ENCODE results near the gene MTG1. TPM values are rescaled to one million over a fixed set of nuclear protein-coding genes. Genes with fewer than 3 reads are reported as not detected.
A peak's percentile ranks its signal among the peaks of the same experiment; 100 is the strongest.

MTG1 gene
- polyA plus RNA-seq, 1 donor (not counting 4 experiments of a cell fraction or from before 2014, with no cell fraction given): 31.6 TPM

DNA sequence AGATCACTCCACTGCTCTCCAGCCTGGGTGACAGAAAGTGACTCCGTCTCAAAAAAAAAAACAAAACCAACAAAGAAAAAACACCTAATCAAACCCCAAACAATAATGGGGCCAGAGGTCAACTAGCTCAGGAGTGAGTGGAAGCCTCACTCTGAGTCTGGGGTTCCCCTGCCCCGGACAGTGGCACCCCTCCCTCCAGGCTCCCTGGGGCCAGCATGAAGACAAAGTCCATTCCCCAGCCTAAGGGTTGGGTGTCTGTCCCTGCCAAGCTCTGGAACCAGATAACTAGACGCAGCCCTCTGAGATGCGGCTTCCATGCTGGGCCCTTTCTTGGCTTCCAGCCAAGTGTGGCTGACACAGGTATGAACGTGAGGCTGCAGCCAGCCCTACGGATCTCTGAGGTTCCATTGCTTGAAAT lies 34.4 kb upstream of the MTG1 start:
- Histone ChIP-seq H3K9ac (ENCODE audit: control insufficient read depth, extremely low read depth, insufficient read depth, low read length) (no peak overlapping the region), H3K79me2 (ENCODE audit: control insufficient read depth, insufficient read depth, low read length) (no peaks in the 10 kb centered on the region), H3K4me2 (ENCODE audit: control insufficient read depth, extremely low read depth, insufficient read depth, low read depth, low read length) (no peak overlapping the region), H3K4me3 (ENCODE audit: control insufficient read depth in 2 of 3, extremely low read depth in 1 of 3, insufficient read depth in 2 of 3, low read depth in 1 of 3, low read length in 3 of 3) (no peak overlapping the region), H3K27ac (ENCODE audit: control insufficient read depth, insufficient read depth, low read length) (no peak overlapping the region), H4K20me1 (ENCODE audit: control insufficient read depth, extremely low read depth, insufficient read depth, low read length) (no peaks in the 10 kb centered on the region), H3K9me3 (ENCODE audit: control insufficient read depth, low read depth, low read length) (no peaks in the 10 kb centered on the region), H2AFZ (ENCODE audit: control insufficient read depth, low read length) (no peak overlapping the region), H3K4me1 (ENCODE audit: control insufficient read depth, extremely low read depth, insufficient read depth, low read length) (no peaks in the 10 kb centered on the region), H3K27me3 (ENCODE audit: control insufficient read depth, extremely low read depth, insufficient read depth, low read length) (peaks cover 7% of the 10 kb centered on the region), H3K9me1 (ENCODE audit: control insufficient read depth, extremely low read depth, insufficient read depth, low read length) (no peaks in the 10 kb centered on the region), H3K36me3 (ENCODE audit: control insufficient read depth in 2 of 2, extremely low read depth in 1 of 2, insufficient read depth in 2 of 2, low read length in 2 of 2) (peaks cover 0 to 8% of the 10 kb centered on the region in 2 experiments)
- FAIRE-seq (no peak), DNase-seq (ENCODE audit: low read depth, low spot score) (no peak)
- TF ChIP-seq, protein P1, sequence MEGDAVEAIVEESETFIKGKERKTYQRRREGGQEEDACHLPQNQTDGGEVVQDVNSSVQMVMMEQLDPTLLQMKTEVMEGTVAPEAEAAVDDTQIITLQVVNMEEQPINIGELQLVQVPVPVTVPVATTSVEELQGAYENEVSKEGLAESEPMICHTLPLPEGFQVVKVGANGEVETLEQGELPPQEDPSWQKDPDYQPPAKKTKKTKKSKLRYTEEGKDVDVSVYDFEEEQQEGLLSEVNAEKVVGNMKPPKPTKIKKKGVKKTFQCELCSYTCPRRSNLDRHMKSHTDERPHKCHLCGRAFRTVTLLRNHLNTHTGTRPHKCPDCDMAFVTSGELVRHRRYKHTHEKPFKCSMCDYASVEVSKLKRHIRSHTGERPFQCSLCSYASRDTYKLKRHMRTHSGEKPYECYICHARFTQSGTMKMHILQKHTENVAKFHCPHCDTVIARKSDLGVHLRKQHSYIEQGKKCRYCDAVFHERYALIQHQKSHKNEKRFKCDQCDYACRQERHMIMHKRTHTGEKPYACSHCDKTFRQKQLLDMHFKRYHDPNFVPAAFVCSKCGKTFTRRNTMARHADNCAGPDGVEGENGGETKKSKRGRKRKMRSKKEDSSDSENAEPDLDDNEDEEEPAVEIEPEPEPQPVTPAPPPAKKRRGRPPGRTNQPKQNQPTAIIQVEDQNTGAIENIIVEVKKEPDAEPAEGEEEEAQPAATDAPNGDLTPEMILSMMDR (optimal IDR thresholded peaks at IDR 0.05 in 1 of 3, IDR thresholded peaks at IDR 0.05 in 1 of 3, conservative IDR thresholded peaks at IDR 0.05 in 1 of 3; ENCODE audit: extremely low read depth in 1 of 3, insufficient read depth in 2 of 3, low read length in 3 of 3): no peak
- TF ChIP-seq EZH2 (IDR thresholded peaks at IDR 0.05; ENCODE audit: low read length): no peak
- dilution Hi-C loops (cut with MboI; ENCODE audit: extremely low pct_ligation_motif_present, low sequenced_read_pairs): no loop called here

DNA sequence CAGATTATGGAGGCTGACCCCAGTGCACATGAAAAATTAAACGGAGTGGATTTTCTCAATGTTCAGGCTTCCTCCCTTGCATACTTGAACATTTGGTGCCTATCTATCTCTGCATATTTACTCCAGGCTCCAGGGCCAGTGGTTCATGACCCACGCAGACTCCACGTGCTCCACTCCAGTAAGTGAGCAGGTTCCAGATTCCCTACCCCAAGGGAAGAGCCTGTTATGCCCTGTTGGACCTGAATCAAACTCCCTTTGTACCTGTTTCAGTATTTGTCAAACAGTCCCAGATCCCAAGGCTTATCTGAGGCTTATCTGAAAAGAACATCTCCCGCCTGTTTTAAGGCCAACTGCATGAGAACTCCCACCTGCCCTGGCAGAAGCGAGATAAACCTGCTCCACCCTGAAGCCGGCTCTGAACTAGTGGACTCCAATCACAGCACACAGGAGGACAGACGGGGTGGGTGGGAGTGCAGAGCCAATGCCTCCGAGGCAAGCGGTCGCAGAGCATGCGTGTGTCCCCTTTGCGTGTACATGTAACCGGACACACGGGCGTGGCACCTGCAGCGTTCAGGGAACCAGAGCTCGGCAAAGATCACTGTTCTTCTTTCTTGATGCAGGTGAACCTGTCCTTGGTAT lies 33.9 kb upstream of the MTG1 start:
- Histone ChIP-seq H3K4me2 (ENCODE audit: control insufficient read depth, extremely low read depth, insufficient read depth, low read depth, low read length) (no peak overlapping the region), H3K27me3 (ENCODE audit: control insufficient read depth, extremely low read depth, insufficient read depth, low read length) (peaks cover 7% of the 10 kb centered on the region), H4K20me1 (ENCODE audit: control insufficient read depth, extremely low read depth, insufficient read depth, low read length) (no peaks in the 10 kb centered on the region), H3K27ac (ENCODE audit: control insufficient read depth, insufficient read depth, low read length) (no peak overlapping the region), H3K9me3 (ENCODE audit: control insufficient read depth, low read depth, low read length) (no peaks in the 10 kb centered on the region), H3K9me1 (ENCODE audit: control insufficient read depth, extremely low read depth, insufficient read depth, low read length) (no peaks in the 10 kb centered on the region), H3K4me3 (ENCODE audit: control insufficient read depth in 2 of 3, extremely low read depth in 1 of 3, insufficient read depth in 2 of 3, low read depth in 1 of 3, low read length in 3 of 3) (no peak overlapping the region), H3K9ac (ENCODE audit: control insufficient read depth, extremely low read depth, insufficient read depth, low read length) (no peak overlapping the region), H2AFZ (ENCODE audit: control insufficient read depth, low read length) (no peak overlapping the region), H3K36me3 (ENCODE audit: control insufficient read depth in 2 of 2, extremely low read depth in 1 of 2, insufficient read depth in 2 of 2, low read length in 2 of 2) (peaks cover under 1 to 8% of the 10 kb centered on the region in 2 experiments), H3K4me1 (ENCODE audit: control insufficient read depth, extremely low read depth, insufficient read depth, low read length) (peaks cover 2% of the 10 kb centered on the region), H3K79me2 (ENCODE audit: control insufficient read depth, insufficient read depth, low read length) (no peaks in the 10 kb centered on the region)
- dilution Hi-C loops (cut with MboI; ENCODE audit: extremely low pct_ligation_motif_present, low sequenced_read_pairs): no loop called here
- no peak for DNase-seq (ENCODE audit: low read depth, low spot score)
- TF ChIP-seq EZH2 (IDR thresholded peaks at IDR 0.05; ENCODE audit: low read length): no peak
- TF ChIP-seq, protein P1 (optimal IDR thresholded peaks at IDR 0.05 in 1 of 3, IDR thresholded peaks at IDR 0.05 in 1 of 3, conservative IDR thresholded peaks at IDR 0.05 in 1 of 3; ENCODE audit: extremely low read depth in 1 of 3, insufficient read depth in 2 of 3, low read length in 3 of 3): no peak
- FAIRE-seq: peak; percentile 46

Data from keratinocyte (primary cell).